ENCODE data around the gene MRPL14. TPM values are rescaled to one million over a fixed set of nuclear protein-coding genes. Genes with fewer than 3 reads are reported as not detected.

Gene MRPL14
- total RNA-seq, 2 experiments from 2014 or later: 10.4 to 11.5 TPM

DNA sequence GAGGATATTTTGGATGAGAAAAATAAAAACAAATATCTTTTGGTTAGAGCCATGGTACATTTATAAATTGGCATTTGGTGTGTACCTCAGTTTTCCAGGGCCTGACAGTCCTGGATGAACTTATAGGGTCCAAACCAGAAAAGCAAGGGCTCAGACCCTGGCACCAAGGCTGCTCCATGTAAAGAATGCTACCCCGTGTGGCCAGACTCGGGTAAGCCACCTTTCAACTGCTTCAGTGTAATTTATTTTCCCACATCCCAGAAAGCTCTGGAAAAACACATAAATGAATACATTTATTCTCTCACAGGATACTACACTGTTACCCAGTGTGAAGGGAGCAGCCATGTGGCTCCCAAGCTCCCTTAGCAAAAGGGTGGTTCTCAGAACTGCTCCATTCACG lies 13.8 kb downstream of the MRPL14 start:
- Histone ChIP-seq H3K27me3 (ENCODE audit: control insufficient read depth in 1 of 2, insufficient read depth in 2 of 2, low read length in 2 of 2) (no peaks in the 10 kb centered on the region), H3K27ac (ENCODE audit: low read depth in 1 of 2, low read length in 2 of 2) (no peak overlapping the region), H3K4me1 (ENCODE audit: insufficient read depth, low read length) (peaks cover 23% of the 10 kb centered on the region), H3K36me3 (ENCODE audit: insufficient read depth, low read length) (peaks cover 71% of the 10 kb centered on the region), H3K4me3 (ENCODE audit: low read length) (no peak overlapping the region), H3K9me3 (ENCODE audit: control insufficient read depth in 1 of 2, insufficient read depth in 1 of 2, low read length in 2 of 2) (no peaks in the 10 kb centered on the region)
- TF ChIP-seq, protein P1, sequence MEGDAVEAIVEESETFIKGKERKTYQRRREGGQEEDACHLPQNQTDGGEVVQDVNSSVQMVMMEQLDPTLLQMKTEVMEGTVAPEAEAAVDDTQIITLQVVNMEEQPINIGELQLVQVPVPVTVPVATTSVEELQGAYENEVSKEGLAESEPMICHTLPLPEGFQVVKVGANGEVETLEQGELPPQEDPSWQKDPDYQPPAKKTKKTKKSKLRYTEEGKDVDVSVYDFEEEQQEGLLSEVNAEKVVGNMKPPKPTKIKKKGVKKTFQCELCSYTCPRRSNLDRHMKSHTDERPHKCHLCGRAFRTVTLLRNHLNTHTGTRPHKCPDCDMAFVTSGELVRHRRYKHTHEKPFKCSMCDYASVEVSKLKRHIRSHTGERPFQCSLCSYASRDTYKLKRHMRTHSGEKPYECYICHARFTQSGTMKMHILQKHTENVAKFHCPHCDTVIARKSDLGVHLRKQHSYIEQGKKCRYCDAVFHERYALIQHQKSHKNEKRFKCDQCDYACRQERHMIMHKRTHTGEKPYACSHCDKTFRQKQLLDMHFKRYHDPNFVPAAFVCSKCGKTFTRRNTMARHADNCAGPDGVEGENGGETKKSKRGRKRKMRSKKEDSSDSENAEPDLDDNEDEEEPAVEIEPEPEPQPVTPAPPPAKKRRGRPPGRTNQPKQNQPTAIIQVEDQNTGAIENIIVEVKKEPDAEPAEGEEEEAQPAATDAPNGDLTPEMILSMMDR (IDR thresholded peaks at IDR 0.05): no peak
- Mint-ChIP-seq H3K27ac (no peak overlapping the region), H3K27me3 (no peaks in the 10 kb centered on the region), H3K9me3 (no peaks in the 10 kb centered on the region), H3K4me1 (ENCODE audit: low read depth) (peaks cover 44% of the 10 kb centered on the region), H3K4me3 (no peak overlapping the region), H3K36me3 (ENCODE audit: low read depth) (peaks cover 77% of the 10 kb centered on the region)
- intact Hi-C loops (cut with DNase I, micrococcal nuclease): no loop called here
- ATAC-seq (ENCODE audit: poor library complexity) (no peak), DNase-seq (peak in 1 of 14 experiments; percentile 9)
- CTCF ChIA-PET: no interaction called here
- POLR2A ChIA-PET: no interaction called here

DNA sequence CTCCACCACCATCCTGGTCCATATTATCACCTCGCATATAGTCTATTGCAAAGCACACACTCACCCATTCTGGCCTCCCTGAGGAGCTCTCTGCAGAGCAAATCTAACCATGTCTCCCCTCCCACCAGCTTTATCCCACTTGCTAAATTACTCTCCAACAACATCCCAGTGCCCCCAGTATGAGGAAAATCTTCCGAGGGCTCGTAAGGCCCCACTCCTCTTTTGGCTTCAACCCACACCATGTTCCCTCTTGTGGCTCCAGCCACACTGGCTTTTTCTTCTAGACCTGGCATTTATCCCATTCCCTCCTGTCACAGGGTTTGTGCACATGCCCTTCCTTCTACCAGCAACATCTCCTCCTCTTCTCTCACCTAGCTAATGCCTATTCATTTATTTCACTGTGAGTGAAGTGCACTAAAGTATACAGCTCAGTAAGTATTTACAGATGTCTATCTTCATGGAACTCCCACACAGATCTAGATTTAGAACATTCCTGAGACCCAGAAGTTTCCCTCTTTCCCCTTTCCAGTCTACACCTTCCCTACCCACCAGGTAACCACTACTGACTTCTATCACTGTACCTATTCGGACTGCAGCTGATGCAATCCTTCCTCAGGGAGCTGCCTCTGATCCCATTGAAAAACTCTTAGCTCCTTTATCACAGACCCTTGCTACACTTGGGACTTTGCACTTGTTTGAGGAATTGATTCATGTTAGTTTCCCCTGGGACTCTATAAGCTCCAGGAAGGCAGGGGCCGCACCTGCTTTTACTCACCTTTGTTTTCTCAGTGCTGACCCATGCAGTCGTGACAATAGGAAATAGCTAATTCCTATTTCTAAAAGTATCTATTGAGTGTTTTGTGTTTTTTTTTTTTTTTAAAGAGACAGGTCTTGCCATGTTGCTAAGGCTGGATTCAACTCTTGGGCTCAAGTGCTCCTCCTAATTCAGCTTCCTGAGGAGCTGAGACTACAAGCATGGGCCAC lies 15.5 kb downstream of the MRPL14 start:
- ATAC-seq (ENCODE audit: poor library complexity): no peak
- H3K36me3 Mint-ChIP-seq (ENCODE audit: low read depth): peaks cover 83% of the 10 kb centered on the region
- H3K27ac Mint-ChIP-seq: no peak overlapping the region
- H3K4me1 ChIP-seq (ENCODE audit: insufficient read depth, low read length): peaks cover 9% of the 10 kb centered on the region
- H3K36me3 ChIP-seq (ENCODE audit: insufficient read depth, low read length): peaks cover 73% of the 10 kb centered on the region
- no peak overlapping the region for H3K4me3 Mint-ChIP-seq
- H3K4me1 Mint-ChIP-seq (ENCODE audit: low read depth): peaks cover 28% of the 10 kb centered on the region
- no peaks in the 10 kb centered on the region for H3K9me3 ChIP-seq (ENCODE audit: control insufficient read depth in 1 of 2, insufficient read depth in 1 of 2, low read length in 2 of 2)
- ChIA-PET CTCF (no interaction called here), POLR2A (interaction anchor here (0.6 to 1.1 kb wide), 2 partner anchors 300 to 413 kb away, joined by 4 to 5 read pairs; no protein-coding TSS in a partner anchor)
- H3K27me3 ChIP-seq (ENCODE audit: control insufficient read depth in 1 of 2, insufficient read depth in 2 of 2, low read length in 2 of 2): no peaks in the 10 kb centered on the region
- no peak overlapping the region for H3K4me3 ChIP-seq (ENCODE audit: low read length)
- H3K27ac ChIP-seq (ENCODE audit: low read depth in 1 of 2, low read length in 2 of 2): no peak overlapping the region
- TF ChIP-seq, protein P1 (IDR thresholded peaks at IDR 0.05): no peak
- intact Hi-C loops (cut with DNase I, micrococcal nuclease): no loop called here
- DNase-seq: no peak
- no peaks in the 10 kb centered on the region for H3K9me3 Mint-ChIP-seq
- no peaks in the 10 kb centered on the region for H3K27me3 Mint-ChIP-seq

DNA sequence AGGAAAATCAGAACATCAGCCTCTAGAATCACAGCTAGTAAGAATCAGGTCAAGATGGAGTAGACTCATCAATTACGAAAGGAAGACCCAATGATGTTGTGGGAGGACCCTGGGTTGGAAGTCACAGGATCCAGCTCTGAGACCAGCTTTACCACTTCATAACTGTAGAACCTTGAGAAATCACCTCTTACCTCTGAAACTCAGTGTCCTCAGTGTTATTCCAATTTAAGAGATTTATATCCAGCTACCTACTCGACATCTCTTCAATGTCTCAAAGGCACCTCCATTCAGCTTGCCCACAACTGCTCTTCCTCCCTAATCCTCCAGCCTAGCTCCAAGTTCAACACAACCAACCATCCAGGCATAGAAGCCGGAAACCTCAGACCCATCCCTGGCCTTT lies 16.3 kb downstream of the MRPL14 start:
- H3K27ac Mint-ChIP-seq: no peak overlapping the region
- H3K9me3 ChIP-seq (ENCODE audit: control insufficient read depth in 1 of 2, insufficient read depth in 1 of 2, low read length in 2 of 2): no peaks in the 10 kb centered on the region
- no peak for ATAC-seq (ENCODE audit: poor library complexity)
- H3K4me1 Mint-ChIP-seq (ENCODE audit: low read depth): peaks cover 24% of the 10 kb centered on the region
- H3K4me3 ChIP-seq (ENCODE audit: low read length): no peak overlapping the region
- H3K36me3 Mint-ChIP-seq (ENCODE audit: low read depth): peaks cover 83% of the 10 kb centered on the region
- ChIA-PET POLR2A (no interaction called here), CTCF (no interaction called here)
- peaks cover 68% of the 10 kb centered on the region for H3K36me3 ChIP-seq (ENCODE audit: insufficient read depth, low read length)
- H3K9me3 Mint-ChIP-seq: no peaks in the 10 kb centered on the region
- no peak overlapping the region for H3K4me3 Mint-ChIP-seq
- TF ChIP-seq, protein P1 (IDR thresholded peaks at IDR 0.05): no peak
- H3K27me3 ChIP-seq (ENCODE audit: control insufficient read depth in 1 of 2, insufficient read depth in 2 of 2, low read length in 2 of 2): no peaks in the 10 kb centered on the region
- intact Hi-C loops (cut with DNase I, micrococcal nuclease): no loop called here
- DNase-seq: no peak
- H3K27ac ChIP-seq (ENCODE audit: low read depth in 1 of 2, low read length in 2 of 2): no peak overlapping the region
- no peaks in the 10 kb centered on the region for H3K27me3 Mint-ChIP-seq
- peaks cover 2% of the 10 kb centered on the region for H3K4me1 ChIP-seq (ENCODE audit: insufficient read depth, low read length)
